Sigmoid colon (tissue), 7 donors: ENCODE measurements around the gene UBN1. TPM values are rescaled to one million over a fixed set of nuclear protein-coding genes. Genes with fewer than 3 reads are reported as not detected.

Source experiments
- DNase-seq: peaks from one replicate; pipeline ENCODE4 v3.0.0-alpha.2; 2019
- H3K27ac ChIP-seq, 4 donors: fragments of 200-600 bp; sonication (generic); one replicate each; pipeline ENCODE4 v1.5.1; 2016 to 2019; ENCODE audit warnings: mild to moderate bottlenecking in 1 of 4
- H3K27me3 ChIP-seq, 3 donors: fragments of 200-600 bp; sonication (generic); one replicate each; pipeline ENCODE4 v1.5.1; 2019; ENCODE audit warnings: mild to moderate bottlenecking in 1 of 3
- H3K36me3 ChIP-seq, 4 donors: fragments of 200-600 bp; sonication (generic); one replicate each; pipeline ENCODE4 v1.5.1; 2016 to 2019
- H3K4me1 ChIP-seq, 4 donors: fragments of 200-600 bp; sonication (generic); one replicate each; pipeline ENCODE4 v1.5.1; 2017 to 2019
- H3K4me3 ChIP-seq, 4 donors: fragments of 200-600 bp; sonication (generic); one replicate each; pipeline ENCODE4 v1.5.1; 2017 to 2019; ENCODE audit warnings: mild to moderate bottlenecking in 2 of 4, moderate library complexity in 1 of 4
- H3K9me3 ChIP-seq, 4 donors: fragments of 200-600 bp in 3 of 4; sonication (generic) in 3 of 4; one replicate each; pipeline versions ENCODE4 v1.5.1 to v1.6.1; 2013 to 2019
- CTCF ChIP-seq, 4 experiments: fragments of 450-650 bp in 3 of 4; fragments of 200-600 bp in 1 of 4; IDR thresholded peaks; one replicate each; pipeline ENCODE4 v1.5.1; 2016 to 2019; ENCODE audit warnings: antibody characterized with exemption in 4 of 4, mild to moderate bottlenecking in 3 of 4, moderate library complexity in 2 of 4
- EP300 ChIP-seq, 4 donors: sonication (generic); formaldehyde crosslinking; IDR thresholded peaks; one replicate each; pipeline ENCODE4 v1.6.1; 2017; ENCODE audit warnings: antibody characterized with exemption in 4 of 4
- POLR2A ChIP-seq, 2 donors: fragments of 450-650 bp; IDR thresholded peaks; one replicate each; pipeline ENCODE4 v1.6.1; 2016; ENCODE audit warnings: antibody characterized with exemption in 2 of 2, mild to moderate bottlenecking in 2 of 2, moderate library complexity in 2 of 2
- POLR2AphosphoS5 ChIP-seq, 4 donors: sonication (generic); formaldehyde crosslinking; IDR thresholded peaks; one replicate each; pipeline ENCODE4 v1.6.1; 2017; ENCODE audit warnings: antibody characterized with exemption in 4 of 4
- WGBS, 2 donors: extraction: QIAGEN DNeasy Blood & Tissue Kit; methylation state at CpG; one replicate each; pipeline ENCODE4 v1.1.7; 2013; 5-methylcytosine and 5-hydroxymethylcytosine counted together
- intact Hi-C: fragments of 100-400 bp; cut with DNase I; formaldehyde crosslinking; loops from one replicate; pipeline ENCODE4 v1.15.1; 2023
- polyA plus RNA-seq, 3 donors: library from polyadenylated mRNA; stranded (reverse); fragments of 200-250 nt; gene quantifications; one replicate each; pipeline ENCODE4 v1.2.3, GENCODE V29; 2013
- total RNA-seq, 4 donors: library from RNA; depleted of rRNA; stranded (reverse); fragments of >200 nt; gene quantifications; one replicate each; pipeline ENCODE4 v1.1.0, GENCODE V29; 2016
- donor health status: healthy with polysubstance abuse.
- donor health status: Bipolar disorder and iron deficiency.
- donor health status: healthy.

Gene UBN1
- total and polyA plus RNA-seq, 7 donors = 8.4 to 27.7 (median 17.8) TPM

GRCh38 chr16:4910828-4911227 lies 63.5 kb downstream of the UBN1 start:
- intact Hi-C loops = no loop called here
- WGBS, 2 donors = 89 to 95% methylated on average over 12 of the region's 12 CpGs
- Histone ChIP-seq H3K27me3 (no peaks in the 10 kb centered on the region), H3K9me3 (no peaks in the 10 kb centered on the region), H3K36me3 (no peaks in the 10 kb centered on the region), H3K4me3 (no peak overlapping the region), H3K4me1 (no peaks in the 10 kb centered on the region), H3K27ac (no peak overlapping the region)
- TF ChIP-seq EP300 (IDR thresholded peaks at IDR 0.05) (no peak), CTCF (IDR thresholded peaks at IDR 0.05) (no peak), POLR2A (IDR thresholded peaks at IDR 0.05) (no peak), POLR2AphosphoS5 (IDR thresholded peaks at IDR 0.05) (no peak)
- no peak for DNase-seq

- Histone ChIP-seq H3K36me3 (no peaks in the 10 kb centered on the region), H3K27me3 (no peaks in the 10 kb centered on the region), H3K27ac (no peak overlapping the region), H3K4me3 (no peak overlapping the region), H3K9me3 (no peaks in the 10 kb centered on the region), H3K4me1 (no peaks in the 10 kb centered on the region)
- DNase-seq = no peak
- 47 to 72% methylated on average over 6 of the region's 6 CpGs for WGBS, 2 donors
- intact Hi-C loops = no loop called here
- no peak for TF ChIP-seq CTCF (IDR thresholded peaks at IDR 0.05)
- no peak for TF ChIP-seq EP300 (IDR thresholded peaks at IDR 0.05)
These were observed 64.7 kb downstream of the UBN1 start for GRCh38 chr16:4911970-4912386.

GRCh38 chr16:4913130-4913773 lies 66.0 kb downstream of the UBN1 start:
- Histone ChIP-seq H3K4me1 (no peaks in the 10 kb centered on the region), H3K4me3 (no peak overlapping the region), H3K36me3 (no peaks in the 10 kb centered on the region), H3K9me3 (no peaks in the 10 kb centered on the region), H3K27me3 (no peaks in the 10 kb centered on the region), H3K27ac (no peak overlapping the region)
- no peak for TF ChIP-seq POLR2AphosphoS5 (IDR thresholded peaks at IDR 0.05)
- no peak for TF ChIP-seq POLR2A (IDR thresholded peaks at IDR 0.05)
- TF ChIP-seq EP300 (IDR thresholded peaks at IDR 0.05) = no peak
- no peak for TF ChIP-seq CTCF (IDR thresholded peaks at IDR 0.05)
- intact Hi-C loops = no loop called here
- 86% methylated on average over 7 of the region's 7 CpGs for WGBS, 2 donors
- DNase-seq = no peak

GRCh38 chr16:4913774-4914525 lies 66.7 kb downstream of the UBN1 start:
- intact Hi-C loops = no loop called here
- no peaks in the 10 kb centered on the region for H3K4me1 ChIP-seq
- no peak for TF ChIP-seq CTCF (IDR thresholded peaks at IDR 0.05)
- no peak for TF ChIP-seq POLR2A (IDR thresholded peaks at IDR 0.05)
- TF ChIP-seq EP300 (IDR thresholded peaks at IDR 0.05) = no peak
- no peak for TF ChIP-seq POLR2AphosphoS5 (IDR thresholded peaks at IDR 0.05)
- DNase-seq = no peak
- no peak overlapping the region for H3K4me3 ChIP-seq
- H3K27ac ChIP-seq = no peak overlapping the region
- H3K27me3 ChIP-seq = no peaks in the 10 kb centered on the region
- 93% methylated on average over 15 of the region's 15 CpGs for WGBS, 2 donors
- H3K36me3 ChIP-seq = no peaks in the 10 kb centered on the region
- no peaks in the 10 kb centered on the region for H3K9me3 ChIP-seq
